K562 (cell line): ENCODE measurements around the gene RARRES2. TPM values are rescaled to one million over a fixed set of nuclear protein-coding genes. Genes with fewer than 3 reads are reported as not detected.

Experiments
- MGA ChIP-seq: fragments of 450-650 bp; IDR thresholded peaks from 2 replicates; pipeline ENCODE4 v1.6.1; 2016; ENCODE audit warnings: mild to moderate bottlenecking, moderate library complexity
- NR2C1 ChIP-seq, 2 experiments: fragments of 450-650 bp; IDR thresholded peaks; 2 replicates each; pipeline ENCODE4 v1.6.1; 2017; ENCODE audit warnings: mild to moderate bottlenecking in 2 of 2, antibody characterized with exemption in 1 of 2, inconsistent platforms in 1 of 2, missing compliant biosample characterization in 1 of 2, missing genetic modification characterization in 1 of 2
- PHF8 ChIP-seq: fragments of 200-600 bp; sonication (generic); IDR thresholded peaks from 2 replicates; pipeline ENCODE4 v1.6.1; 2012; ENCODE audit warnings: mixed run types, mild to moderate bottlenecking, inconsistent platforms, low read length, moderate library complexity, borderline replicate concordance
- RBM34 ChIP-seq: fragments of 200-400 bp; formaldehyde crosslinking; IDR thresholded peaks from 2 replicates; pipeline ENCODE4 v1.6.1; 2018; ENCODE audit warnings: low read length, borderline replicate concordance; ENCODE audit not compliant: insufficient read depth
- SP2 ChIP-seq: IDR thresholded peaks from 2 replicates; pipeline ENCODE4 v1.6.1; 2011; ENCODE audit warnings: mild to moderate bottlenecking, low read depth, low read length, moderate library complexity; ENCODE audit not compliant: poor library complexity, severe bottlenecking; ENCODE audit errors: extremely low read depth
- ZNF197 ChIP-seq: fragments of 200-800 bp; sonication (Bioruptor generic); IDR thresholded peaks from 2 replicates; pipeline ENCODE4 v1.6.1; 2016; ENCODE audit warnings: low read depth, missing genetic modification characterization, missing compliant biosample characterization
- ZNF395 ChIP-seq: fragments of 200-800 bp; sonication (Bioruptor generic); IDR thresholded peaks from 2 replicates; pipeline ENCODE4 v1.6.1; 2017; ENCODE audit warnings: missing genetic modification characterization, missing compliant biosample characterization
- ZNF592 ChIP-seq: fragments of 450-650 bp; IDR thresholded peaks from 2 replicates; pipeline ENCODE4 v1.6.1; 2017; ENCODE audit warnings: antibody characterized with exemption, mild to moderate bottlenecking
- polyA plus RNA-seq, 8 experiments: library from polyadenylated mRNA; depleted of rRNA in 4 of 8; stranded (reverse) in 5 of 8; unstranded in 3 of 8; fragments of >200 nt; fragmentation: Nextera tagmentation in 2 of 8; fragmentation: Illumina TruSeq in 1 of 8; extraction: Ambion mirVana in 2 of 8; extraction: Trizol in 1 of 8; gene quantifications; 2 replicates each; pipeline versions ENCODE4 v1.2.1 to v1.2.3, GENCODE V29; 2011 to 2014; ENCODE audit warnings: inconsistent platforms in 1 of 8, missing spikeins in 1 of 8
- total RNA-seq, 7 experiments: library from RNA; depleted of rRNA in 6 of 7; stranded (reverse); fragments of >200 nt in 6 of 7; fragmentation: Illumina TruSeq in 2 of 7; extraction: Trizol in 2 of 7; gene quantifications; 2 replicates each; pipeline versions ENCODE4 v1.2.1 to v1.2.3, GENCODE V29; 2011 to 2021; ENCODE audit warnings: low replicate concordance in 1 of 7

Gene RARRES2
- total and polyA plus RNA-seq, 9 of the 15 experiments (the other 6 are each of a cell fraction or from before 2014, with no cell fraction given) = 0.11 to 1.7 (median 0.23) TPM; not detected in 6

- TF ChIP-seq MGA = peak; percentile 99
- no peak for TF ChIP-seq NR2C1 (IDR thresholded peaks at IDR 0.05)
- TF ChIP-seq NR2C1 (tag; IDR thresholded peaks at IDR 0.05) = 0 out of 2 replicates have a peak, but pooled peaks have one; percentile 31
- peak; percentile 85 for TF ChIP-seq PHF8
- TF ChIP-seq SP2 = no peak
- TF ChIP-seq ZNF197 (CRISPR knock-in tag) = no peak
- TF ChIP-seq ZNF592 = peak; percentile 98
- TF ChIP-seq ZNF395 (CRISPR knock-in tag) = peak; percentile 93
- no peak; the same call in 1 of the 2 replicates for TF ChIP-seq RBM34
These were observed 26.9 kb upstream of the RARRES2 start, which contains the start of gene REPIN1 (continued) for GRCh38 chr7:150368096-150368883.
